ENCODE results near the gene ANK3.

The ANK3 gene

DNA sequence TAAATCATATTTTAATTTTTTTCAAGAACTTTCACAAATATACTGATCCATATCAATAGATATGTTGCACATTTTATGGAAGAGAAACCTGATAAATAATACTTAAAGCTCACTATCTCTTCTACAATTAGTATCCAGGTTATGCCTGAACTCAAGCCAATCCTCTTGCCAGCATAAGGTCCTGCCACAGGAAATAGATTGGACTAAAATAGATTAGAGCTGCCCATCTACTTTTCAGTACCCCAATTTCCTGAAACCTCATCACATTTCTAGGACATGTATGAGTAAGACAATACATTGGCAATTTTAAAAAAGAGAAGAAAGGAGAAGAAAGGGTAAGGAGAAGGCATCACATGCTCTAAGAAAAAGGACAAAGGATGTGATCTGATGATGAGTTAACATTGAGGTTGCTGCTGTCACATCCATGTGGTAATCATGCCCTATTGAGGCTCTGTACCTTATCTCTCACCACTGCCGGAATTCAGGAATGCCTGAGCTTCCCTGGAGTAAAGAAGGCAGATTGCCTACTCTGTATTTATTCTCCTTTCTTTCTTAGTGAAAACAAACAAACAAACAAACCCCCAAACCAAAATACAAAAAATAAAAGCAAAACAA lies 199.7 kb downstream of the ANK3 start:
- no peaks in the 10 kb centered on the region for H3K27me3 ChIP-seq (ENCODE audit: low read depth, low read length)
- H3K4me3 ChIP-seq (ENCODE audit: low read depth in 1 of 2, low read length in 2 of 2) = no peak overlapping the region
- H3K36me3 ChIP-seq (ENCODE audit: control insufficient read depth in 1 of 2, insufficient read depth in 2 of 2, low read length in 2 of 2) = peaks cover 0 to 5% of the 10 kb centered on the region in 2 donors
- H3K4me1 ChIP-seq (ENCODE audit: control insufficient read depth in 1 of 2, insufficient read depth in 2 of 2, low read length in 2 of 2) = no peaks in the 10 kb centered on the region
- H3K27ac ChIP-seq (ENCODE audit: low read length) = no peak overlapping the region
- H3K9me3 ChIP-seq (ENCODE audit: control insufficient read depth in 1 of 2, low read length in 2 of 2) = no peaks in the 10 kb centered on the region

DNA sequence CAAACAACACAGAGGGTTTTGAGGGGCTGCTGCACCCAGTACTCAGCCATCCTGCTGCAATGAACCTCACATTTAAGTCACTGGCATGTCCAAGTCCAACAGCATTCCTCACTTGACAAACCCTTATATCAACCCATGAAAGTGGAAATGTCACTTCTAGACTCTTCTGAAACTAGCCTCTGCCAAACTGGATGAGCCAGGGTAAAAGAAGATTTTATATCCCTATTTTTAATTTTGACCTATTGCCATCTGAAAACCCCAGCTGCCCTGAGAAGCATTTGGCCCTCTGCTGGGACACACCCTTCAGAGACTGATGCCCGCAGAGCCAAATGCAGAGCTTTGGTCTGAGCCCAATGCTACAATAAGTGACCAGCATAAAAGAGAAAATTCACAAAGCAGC lies 201.1 kb downstream of the ANK3 start:
- Histone ChIP-seq H3K27ac (ENCODE audit: low read length) (no peak overlapping the region), H3K36me3 (ENCODE audit: control insufficient read depth in 1 of 2, insufficient read depth in 2 of 2, low read length in 2 of 2) (peaks cover 0 to 5% of the 10 kb centered on the region in 2 donors), H3K4me3 (ENCODE audit: low read depth in 1 of 2, low read length in 2 of 2) (no peak overlapping the region), H3K9me3 (ENCODE audit: control insufficient read depth in 1 of 2, low read length in 2 of 2) (no peaks in the 10 kb centered on the region), H3K27me3 (ENCODE audit: low read depth, low read length) (no peaks in the 10 kb centered on the region), H3K4me1 (ENCODE audit: control insufficient read depth in 1 of 2, insufficient read depth in 2 of 2, low read length in 2 of 2) (no peaks in the 10 kb centered on the region)

DNA sequence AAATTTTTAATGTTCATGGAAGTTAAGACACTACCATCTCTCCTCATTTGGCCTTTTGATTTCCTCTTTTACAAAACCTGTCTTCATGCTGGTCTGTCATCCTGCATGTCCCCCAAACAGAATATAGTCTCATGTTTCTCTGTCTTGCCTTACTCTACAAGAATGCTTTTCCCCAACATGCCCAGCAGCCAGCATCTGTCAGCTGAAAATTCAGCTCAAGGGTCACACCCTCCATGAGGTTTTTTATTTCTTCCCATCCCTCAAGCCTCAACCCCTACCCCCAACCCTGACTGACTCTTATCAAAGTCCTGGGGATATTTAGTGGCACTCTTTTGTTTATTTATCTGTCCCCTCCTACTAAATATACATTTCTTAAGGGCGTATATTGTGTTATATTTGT lies 202.0 kb downstream of the ANK3 start:
- Histone ChIP-seq H3K9me3 (ENCODE audit: control insufficient read depth in 1 of 2, low read length in 2 of 2) (no peaks in the 10 kb centered on the region), H3K4me1 (ENCODE audit: control insufficient read depth in 1 of 2, insufficient read depth in 2 of 2, low read length in 2 of 2) (no peaks in the 10 kb centered on the region), H3K36me3 (ENCODE audit: control insufficient read depth in 1 of 2, insufficient read depth in 2 of 2, low read length in 2 of 2) (peaks cover 0 to 5% of the 10 kb centered on the region in 2 donors), H3K27ac (ENCODE audit: low read length) (no peak overlapping the region), H3K27me3 (ENCODE audit: low read depth, low read length) (no peaks in the 10 kb centered on the region), H3K4me3 (ENCODE audit: low read depth in 1 of 2, low read length in 2 of 2) (no peak overlapping the region)

DNA sequence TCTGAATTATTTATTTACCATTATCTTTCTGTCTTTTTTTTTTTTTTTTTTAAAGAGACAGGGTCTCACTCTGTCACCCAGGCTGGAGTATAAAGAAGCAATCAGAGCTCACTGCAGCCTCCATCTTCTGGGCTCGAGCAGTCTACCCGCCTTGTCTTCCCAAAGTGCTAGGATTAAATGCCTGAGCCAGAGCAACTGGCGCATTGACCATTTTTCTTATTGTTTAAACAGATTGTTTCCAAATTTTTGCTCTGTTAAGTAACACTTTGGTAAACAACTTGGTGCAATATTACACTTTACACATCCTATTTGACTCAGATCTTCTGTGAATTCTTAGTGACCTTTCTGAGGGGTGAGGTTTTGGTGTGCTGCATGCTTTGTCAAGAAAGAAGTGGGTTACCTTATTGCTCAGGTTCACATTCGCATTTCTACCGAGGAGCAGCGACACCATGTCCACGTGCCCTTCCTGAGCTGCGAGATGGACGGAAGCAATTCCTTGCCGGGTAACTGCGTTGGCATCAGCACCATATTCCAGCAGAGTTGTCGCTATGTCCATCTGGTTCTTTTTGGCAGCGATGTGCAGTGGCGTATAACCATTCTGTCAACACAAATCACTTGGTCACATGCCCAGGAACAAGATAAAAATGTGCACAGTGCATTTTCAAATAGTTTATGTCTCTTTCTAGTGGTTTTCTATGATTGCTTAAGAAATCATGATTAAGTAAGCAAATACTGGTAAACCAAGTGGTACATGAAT lies 203.2 kb downstream of the ANK3 start:
- Histone ChIP-seq H3K4me1 (ENCODE audit: control insufficient read depth in 1 of 2, insufficient read depth in 2 of 2, low read length in 2 of 2) (no peaks in the 10 kb centered on the region), H3K9me3 (ENCODE audit: control insufficient read depth in 1 of 2, low read length in 2 of 2) (no peaks in the 10 kb centered on the region), H3K27me3 (ENCODE audit: low read depth, low read length) (no peaks in the 10 kb centered on the region), H3K36me3 (ENCODE audit: control insufficient read depth in 1 of 2, insufficient read depth in 2 of 2, low read length in 2 of 2) (peaks cover 0 to 5% of the 10 kb centered on the region in 2 donors), H3K4me3 (ENCODE audit: low read depth in 1 of 2, low read length in 2 of 2) (no peak overlapping the region), H3K27ac (ENCODE audit: low read length) (no peak overlapping the region)

DNA sequence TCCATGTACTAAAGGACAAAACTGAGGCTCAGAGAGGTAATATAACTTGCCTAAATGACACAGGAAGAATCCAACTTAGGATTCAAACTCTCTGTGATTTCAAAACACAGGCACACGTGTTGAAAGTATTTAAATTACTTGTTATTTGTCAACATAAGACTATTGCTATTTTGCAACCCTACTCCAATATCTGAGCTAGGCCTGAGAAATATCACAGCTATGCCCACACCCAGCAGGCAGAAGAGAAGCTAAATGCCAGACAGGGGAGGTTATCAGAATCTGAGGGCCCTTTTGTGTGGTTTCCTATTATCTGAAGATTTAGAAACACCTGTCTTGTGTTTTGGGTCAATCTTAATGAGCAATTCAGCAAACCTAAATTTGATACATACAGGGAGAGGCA lies 204.3 kb downstream of the ANK3 start:
- no peak overlapping the region for H3K27ac ChIP-seq (ENCODE audit: low read length)

DNA sequence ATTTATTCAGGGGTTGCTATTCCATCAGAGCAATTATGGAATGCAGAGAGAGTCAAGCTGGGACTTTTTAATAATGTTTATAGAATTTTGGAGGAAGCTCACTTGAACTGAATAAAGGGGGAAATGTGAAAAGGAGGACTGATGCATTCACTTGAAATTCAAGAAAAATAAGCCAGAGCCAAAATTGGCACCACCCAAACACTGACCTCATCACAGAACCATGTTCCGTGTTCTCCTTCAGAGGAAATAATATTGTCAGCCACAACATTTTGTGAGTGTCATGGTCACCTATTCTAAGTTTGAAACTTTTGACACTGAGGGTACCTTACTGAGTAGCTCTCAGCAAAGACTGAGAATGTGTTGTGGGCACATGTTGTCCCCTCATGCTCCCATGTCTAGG lies 207.0 kb downstream of the ANK3 start:
- Histone ChIP-seq H3K4me1 (ENCODE audit: control insufficient read depth in 1 of 2, insufficient read depth in 2 of 2, low read length in 2 of 2) (no peaks in the 10 kb centered on the region), H3K27ac (ENCODE audit: low read length) (no peak overlapping the region), H3K4me3 (ENCODE audit: low read depth in 1 of 2, low read length in 2 of 2) (no peak overlapping the region), H3K27me3 (ENCODE audit: low read depth, low read length) (no peaks in the 10 kb centered on the region), H3K36me3 (ENCODE audit: control insufficient read depth in 1 of 2, insufficient read depth in 2 of 2, low read length in 2 of 2) (peaks cover 0 to 5% of the 10 kb centered on the region in 2 donors), H3K9me3 (ENCODE audit: control insufficient read depth in 1 of 2, low read length in 2 of 2) (no peaks in the 10 kb centered on the region)

More for the DNA sequence above, 204.3 kb downstream of the ANK3 start:
- H3K4me1 ChIP-seq (ENCODE audit: control insufficient read depth in 1 of 2, insufficient read depth in 2 of 2, low read length in 2 of 2) = no peaks in the 10 kb centered on the region
- H3K9me3 ChIP-seq (ENCODE audit: control insufficient read depth in 1 of 2, low read length in 2 of 2) = no peaks in the 10 kb centered on the region
- H3K36me3 ChIP-seq (ENCODE audit: control insufficient read depth in 1 of 2, insufficient read depth in 2 of 2, low read length in 2 of 2) = peaks cover 0 to 5% of the 10 kb centered on the region in 2 donors
- H3K27me3 ChIP-seq (ENCODE audit: low read depth, low read length) = no peaks in the 10 kb centered on the region
- no peak overlapping the region for H3K4me3 ChIP-seq (ENCODE audit: low read depth in 1 of 2, low read length in 2 of 2)

DNA sequence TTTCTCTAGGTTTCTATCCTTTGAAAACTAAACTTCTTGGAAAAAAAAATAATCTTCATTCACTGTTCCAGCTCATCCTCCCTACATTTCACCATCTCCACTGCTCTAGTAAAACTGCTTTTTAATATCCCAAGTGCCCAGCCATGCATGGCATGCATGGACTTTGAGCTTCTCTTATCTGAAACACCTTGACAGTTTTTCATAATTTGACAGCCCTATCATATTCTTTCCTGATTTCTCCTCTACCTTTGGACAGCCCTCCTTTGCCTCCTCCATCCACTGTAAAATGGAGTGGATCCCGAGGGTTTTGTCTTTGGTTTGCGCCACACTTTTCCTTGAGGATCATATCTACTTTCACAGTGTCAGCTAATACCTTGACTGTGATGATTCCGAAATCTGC lies 212.8 kb downstream of the ANK3 start:
- Histone ChIP-seq H3K9me3 (ENCODE audit: control insufficient read depth in 1 of 2, low read length in 2 of 2) (no peaks in the 10 kb centered on the region), H3K36me3 (ENCODE audit: control insufficient read depth in 1 of 2, insufficient read depth in 2 of 2, low read length in 2 of 2) (peaks cover 0 to 4% of the 10 kb centered on the region in 2 donors), H3K4me3 (ENCODE audit: low read depth in 1 of 2, low read length in 2 of 2) (no peak overlapping the region), H3K4me1 (ENCODE audit: control insufficient read depth in 1 of 2, insufficient read depth in 2 of 2, low read length in 2 of 2) (no peaks in the 10 kb centered on the region), H3K27me3 (ENCODE audit: low read depth, low read length) (no peaks in the 10 kb centered on the region), H3K27ac (ENCODE audit: low read length) (no peak overlapping the region)

DNA sequence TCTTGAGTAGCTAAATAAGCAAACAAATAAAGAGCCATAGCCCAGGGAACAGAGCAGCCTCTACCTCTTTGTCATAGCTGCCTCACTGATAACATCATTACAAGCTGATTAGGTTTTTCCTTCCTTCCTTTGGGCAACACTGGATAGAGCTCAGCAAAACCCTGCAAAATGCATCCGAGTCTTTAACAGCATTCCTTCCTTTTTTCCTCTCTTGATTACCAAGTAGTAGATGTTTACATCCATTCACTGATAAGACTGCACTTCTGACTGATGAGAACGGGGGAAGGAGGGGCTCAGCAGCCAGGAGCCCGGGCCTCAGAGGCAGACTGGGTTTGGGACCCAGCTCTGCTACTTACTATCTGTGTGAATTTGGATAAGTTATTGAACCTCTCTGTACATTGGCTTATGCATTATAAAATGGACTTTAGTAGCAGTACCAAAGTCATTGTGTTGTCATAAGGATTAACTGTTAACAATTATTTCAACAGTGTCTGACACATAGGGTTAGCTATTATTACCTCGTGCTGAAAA lies 214.2 kb downstream of the ANK3 start:
- peaks cover 0 to 4% of the 10 kb centered on the region in 2 donors for H3K36me3 ChIP-seq (ENCODE audit: control insufficient read depth in 1 of 2, insufficient read depth in 2 of 2, low read length in 2 of 2)
- H3K4me3 ChIP-seq (ENCODE audit: low read depth in 1 of 2, low read length in 2 of 2) = no peak overlapping the region
- no peaks in the 10 kb centered on the region for H3K4me1 ChIP-seq (ENCODE audit: control insufficient read depth in 1 of 2, insufficient read depth in 2 of 2, low read length in 2 of 2)
- H3K9me3 ChIP-seq (ENCODE audit: control insufficient read depth in 1 of 2, low read length in 2 of 2) = no peaks in the 10 kb centered on the region
- H3K27me3 ChIP-seq (ENCODE audit: low read depth, low read length) = no peaks in the 10 kb centered on the region
- H3K27ac ChIP-seq (ENCODE audit: low read length) = no peak overlapping the region

DNA sequence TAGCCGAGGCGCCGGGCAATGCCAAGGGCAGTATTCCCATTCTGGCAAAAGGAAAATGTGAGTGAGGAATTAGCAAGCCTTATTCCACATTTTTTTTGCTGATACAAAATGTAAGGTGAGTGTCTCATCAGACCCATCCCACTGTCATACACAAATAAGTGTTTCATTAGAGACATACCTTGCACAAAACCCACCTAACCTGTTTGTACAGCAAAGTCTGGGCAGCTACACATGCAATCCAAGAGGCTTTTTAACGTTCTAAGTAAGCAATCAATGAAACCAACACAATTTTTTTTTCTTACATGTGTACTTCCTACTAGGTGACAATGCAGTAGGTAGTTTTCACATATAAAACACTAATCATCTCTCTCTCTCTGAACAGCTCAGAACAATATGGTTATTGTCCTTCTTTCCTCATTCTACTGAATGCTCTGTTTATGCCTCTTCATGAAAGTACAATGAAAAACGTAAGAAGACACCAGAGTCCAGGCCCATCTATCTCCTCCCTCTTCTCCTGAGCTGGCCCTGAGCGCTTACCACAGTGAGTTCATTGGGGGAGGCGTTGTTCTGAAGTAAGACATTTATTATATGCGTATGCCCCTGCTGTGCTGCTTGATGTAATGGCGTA lies 217.2 kb downstream of the ANK3 start:
- H3K27me3 ChIP-seq (ENCODE audit: low read depth, low read length) = no peaks in the 10 kb centered on the region
- H3K9me3 ChIP-seq (ENCODE audit: control insufficient read depth in 1 of 2, low read length in 2 of 2) = no peaks in the 10 kb centered on the region
- H3K36me3 ChIP-seq (ENCODE audit: control insufficient read depth in 1 of 2, insufficient read depth in 2 of 2, low read length in 2 of 2) = peaks cover 0 to 4% of the 10 kb centered on the region in 2 donors
- no peak overlapping the region for H3K27ac ChIP-seq (ENCODE audit: low read length)
- H3K4me1 ChIP-seq (ENCODE audit: control insufficient read depth in 1 of 2, insufficient read depth in 2 of 2, low read length in 2 of 2) = no peaks in the 10 kb centered on the region
- no peak overlapping the region for H3K4me3 ChIP-seq (ENCODE audit: low read depth in 1 of 2, low read length in 2 of 2)

DNA sequence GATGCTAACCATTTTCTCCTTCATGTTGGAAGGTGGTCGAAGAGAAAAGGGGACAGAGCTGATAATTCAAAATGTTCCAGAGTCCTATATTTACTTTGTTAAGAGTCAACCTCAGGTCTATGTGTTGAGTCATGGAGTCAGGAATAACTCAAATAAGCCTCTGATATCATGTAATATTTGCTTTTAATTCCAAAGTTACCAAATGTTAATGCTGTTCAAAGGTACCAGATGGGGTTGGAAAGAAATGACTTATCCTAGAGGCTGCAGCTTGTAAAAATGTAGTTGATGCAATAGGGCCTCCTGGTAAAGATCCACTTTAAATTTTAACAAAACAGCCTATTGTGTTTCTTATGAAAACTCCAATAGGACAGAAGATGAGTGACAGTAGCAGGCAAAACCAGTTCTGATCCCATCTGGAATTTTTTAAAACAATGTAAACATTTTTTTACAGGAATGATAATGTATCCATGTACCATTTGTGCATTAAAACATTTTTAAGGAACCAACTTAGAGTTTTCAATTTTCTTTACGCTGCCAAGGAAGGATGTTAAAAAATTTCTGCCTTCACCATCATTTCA lies 218.2 kb downstream of the ANK3 start:
- Histone ChIP-seq H3K4me3 (ENCODE audit: low read depth in 1 of 2, low read length in 2 of 2) (no peak overlapping the region), H3K27ac (ENCODE audit: low read length) (no peak overlapping the region), H3K4me1 (ENCODE audit: control insufficient read depth in 1 of 2, insufficient read depth in 2 of 2, low read length in 2 of 2) (no peaks in the 10 kb centered on the region), H3K36me3 (ENCODE audit: control insufficient read depth in 1 of 2, insufficient read depth in 2 of 2, low read length in 2 of 2) (peaks cover 0 to 4% of the 10 kb centered on the region in 2 donors), H3K27me3 (ENCODE audit: low read depth, low read length) (no peaks in the 10 kb centered on the region), H3K9me3 (ENCODE audit: control insufficient read depth in 1 of 2, low read length in 2 of 2) (no peaks in the 10 kb centered on the region)

DNA sequence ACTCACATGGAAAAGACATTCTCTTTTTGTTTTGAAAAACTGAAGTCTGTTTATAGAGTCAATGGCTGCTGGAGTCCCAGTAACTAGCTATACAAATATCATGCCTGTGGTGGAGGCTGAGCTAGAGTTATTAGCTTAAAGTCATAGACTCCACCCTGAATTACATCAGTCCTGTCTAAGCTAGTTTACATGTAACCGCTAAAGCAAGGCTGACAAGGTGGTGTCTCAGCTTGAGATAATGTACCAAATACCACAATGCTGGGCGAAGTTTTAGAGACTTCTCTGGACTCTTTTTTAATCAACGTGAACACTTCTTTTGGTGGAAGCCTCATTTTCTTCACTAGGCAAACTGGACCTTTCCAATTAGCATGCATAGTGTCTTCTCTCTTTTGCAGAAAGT lies 219.4 kb downstream of the ANK3 start:
- Histone ChIP-seq H3K9me3 (ENCODE audit: control insufficient read depth in 1 of 2, low read length in 2 of 2) (no peaks in the 10 kb centered on the region), H3K27ac (ENCODE audit: low read length) (no peak overlapping the region), H3K27me3 (ENCODE audit: low read depth, low read length) (no peaks in the 10 kb centered on the region), H3K4me1 (ENCODE audit: control insufficient read depth in 1 of 2, insufficient read depth in 2 of 2, low read length in 2 of 2) (no peaks in the 10 kb centered on the region), H3K4me3 (ENCODE audit: low read depth in 1 of 2, low read length in 2 of 2) (no peak overlapping the region), H3K36me3 (ENCODE audit: control insufficient read depth in 1 of 2, insufficient read depth in 2 of 2, low read length in 2 of 2) (peaks cover 0 to 4% of the 10 kb centered on the region in 2 donors)

Measured in muscle layer of duodenum (tissue), 2 donors.